GM19328 (cell line): ENCODE data around the gene LUZP1.

Experiments
- ATAC-seq: cut with Tn5 transposase; IDR thresholded peaks from one replicate; pipeline ENCODE4 v1.9.1; 2021; ENCODE audit warnings: mild to moderate bottlenecking, moderate library complexity; ENCODE audit not compliant: unreplicated experiment

Gene LUZP1

GRCh38 chr1:23091545-23091944 is 77.1 kb downstream of the LUZP1 start:
- no peak for ATAC-seq

DNA sequence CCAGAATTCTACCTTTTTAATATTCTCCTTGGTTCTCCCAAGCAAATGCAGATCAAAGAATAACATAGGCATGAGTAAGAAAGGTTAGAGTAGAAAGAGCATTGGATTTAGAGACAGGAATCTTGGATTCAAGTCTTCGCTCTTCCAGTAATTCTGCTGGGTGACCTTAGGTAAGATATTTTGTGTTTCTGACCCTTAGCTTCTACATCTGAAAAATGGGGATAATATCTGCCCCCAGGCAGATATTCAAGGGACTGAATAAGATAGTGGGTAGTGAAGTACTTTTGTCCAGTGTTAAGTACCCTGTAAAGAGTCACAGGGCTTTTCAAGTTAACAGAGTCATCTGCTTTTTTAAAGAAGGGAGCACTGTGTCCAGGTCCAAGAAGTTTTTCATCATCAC is 78.6 kb downstream of the LUZP1 start:
- ATAC-seq: no peak

DNA sequence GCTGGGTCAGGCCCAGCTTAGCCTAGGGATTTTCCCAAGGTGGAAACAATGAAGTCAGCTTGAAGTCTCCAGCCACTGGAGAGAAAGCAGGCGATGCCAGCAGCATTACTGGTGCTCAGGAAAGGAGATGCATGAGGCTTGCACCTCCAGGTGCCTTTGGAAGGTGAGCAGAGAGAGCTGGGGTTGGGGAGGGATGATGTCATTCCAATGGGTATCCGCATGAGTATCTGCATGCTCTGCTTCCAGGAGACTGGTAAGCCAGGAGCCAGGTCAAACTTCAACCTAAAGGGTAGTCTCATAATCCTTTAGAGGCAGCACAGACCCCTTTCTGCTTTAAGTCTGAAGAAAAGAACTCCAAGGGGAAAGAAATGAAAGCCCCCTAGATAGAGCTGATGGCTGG is 80.6 kb downstream of the LUZP1 start:
- ATAC-seq: no peak

DNA sequence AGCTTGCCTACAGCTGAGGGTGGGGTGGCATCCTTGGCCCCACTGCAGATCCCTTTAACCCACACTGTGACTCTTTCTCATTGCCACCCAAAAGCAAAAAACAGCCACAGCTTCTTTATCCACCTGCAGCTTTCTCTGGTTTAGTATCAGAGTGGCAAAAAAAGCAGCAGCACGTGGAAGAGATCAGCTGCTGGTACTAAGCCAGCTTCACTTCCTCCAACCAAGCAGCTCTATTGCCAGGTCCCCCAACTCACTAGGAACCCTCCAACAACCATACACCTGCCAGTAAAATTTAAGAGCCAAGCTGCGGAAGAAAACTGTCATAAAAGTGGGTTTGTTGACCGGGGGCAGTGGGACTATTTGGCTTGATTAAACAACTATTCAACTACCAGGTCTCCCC is 83.0 kb downstream of the LUZP1 start:
- ATAC-seq: no peak

DNA sequence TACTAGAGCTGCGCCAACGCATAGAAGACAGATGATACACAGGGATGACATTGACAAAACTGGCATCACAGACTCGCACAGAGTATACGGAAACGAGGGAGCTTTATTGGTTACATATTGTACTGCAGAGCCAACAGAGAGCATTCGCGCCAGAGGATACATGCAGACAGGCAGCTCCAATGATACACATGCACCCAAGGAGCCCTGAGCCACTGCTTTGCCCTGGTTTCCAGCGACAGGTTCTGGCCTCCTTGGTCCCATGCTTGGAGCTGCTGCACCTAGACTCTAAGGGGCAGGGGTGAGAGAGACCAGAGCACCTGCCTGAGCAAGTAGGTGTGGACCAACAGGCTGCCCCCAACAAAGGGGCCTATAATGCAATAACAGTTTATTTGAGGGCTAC is 83.8 kb downstream of the LUZP1 start:
- ATAC-seq: no peak

DNA sequence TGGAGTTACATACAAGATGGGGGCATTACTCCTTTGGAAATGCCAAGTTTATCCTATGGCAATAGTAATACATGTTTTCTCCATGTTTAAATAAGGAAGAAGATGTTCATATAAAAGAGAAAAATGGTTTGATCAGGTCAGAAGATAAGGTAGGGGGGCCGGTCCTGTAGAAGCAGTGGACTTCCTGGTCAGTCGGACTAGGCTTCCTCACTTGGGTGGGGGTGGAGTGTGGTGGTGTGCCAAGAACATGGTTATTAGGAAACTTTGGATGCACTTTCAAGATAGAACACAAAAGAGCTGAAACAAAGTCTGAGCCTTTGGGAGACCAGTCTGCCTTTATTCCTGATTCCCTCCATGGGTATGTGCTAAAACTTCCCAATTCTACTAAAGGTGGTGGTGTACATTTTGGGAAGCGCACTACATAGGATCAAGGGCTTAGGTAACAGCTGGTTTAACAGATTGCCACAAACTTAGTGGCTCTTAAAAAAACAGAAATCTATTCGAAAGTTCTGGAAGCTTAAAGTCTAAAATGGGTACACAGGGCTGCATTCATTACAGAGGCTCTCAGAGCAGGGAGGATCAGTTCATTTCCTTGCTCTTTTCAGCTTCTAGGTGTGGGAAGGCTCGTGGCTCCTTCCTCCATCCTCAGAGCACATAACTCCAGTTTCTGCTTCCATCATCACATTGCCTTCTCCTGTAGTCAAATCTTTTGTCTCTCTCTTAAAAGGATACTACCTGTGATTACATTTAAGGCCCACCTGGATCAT is 84.8 kb downstream of the LUZP1 start:
- ATAC-seq: no peak

GRCh38 chr1:23081376-23081775 is 87.3 kb downstream of the LUZP1 start:
- no peak for ATAC-seq

DNA sequence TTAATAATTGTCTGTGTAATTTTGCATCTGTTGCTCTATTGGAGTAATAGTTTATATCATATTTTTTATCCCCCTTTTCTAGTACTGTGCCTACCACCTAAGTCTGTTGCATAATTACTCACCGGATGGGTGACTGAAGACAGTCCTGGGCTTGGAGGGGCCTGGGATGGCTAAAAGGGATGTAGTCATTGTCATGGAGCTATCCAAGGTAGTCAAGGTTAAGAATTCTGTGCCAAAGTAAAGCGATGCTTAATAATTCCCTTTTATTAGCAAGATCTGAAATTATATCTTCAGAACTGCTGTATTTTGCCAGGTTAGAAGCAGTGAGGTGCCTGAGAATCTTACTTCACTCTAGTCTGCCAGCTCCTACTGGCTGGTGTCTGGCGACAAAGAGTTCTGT is 87.8 kb downstream of the LUZP1 start:
- no peak for ATAC-seq

DNA sequence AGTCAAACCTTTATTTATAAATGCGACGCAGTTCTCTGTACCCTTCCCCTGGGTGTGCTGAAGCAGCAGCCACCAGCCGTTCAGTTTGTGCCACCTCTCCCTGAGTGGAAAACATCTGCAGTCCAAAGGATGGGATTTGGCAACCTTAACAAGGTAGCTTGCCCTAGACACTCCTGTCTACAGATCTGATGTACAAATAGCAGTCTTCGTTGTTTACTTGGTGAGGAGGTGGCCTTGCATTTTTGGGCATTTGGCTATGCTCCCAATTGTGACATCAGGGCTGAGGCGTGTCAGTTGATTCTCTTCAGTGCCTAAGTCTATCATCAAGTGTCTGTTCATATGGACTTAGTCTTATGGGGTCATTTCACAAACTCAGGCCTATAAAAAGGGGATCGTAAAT is 89.6 kb downstream of the LUZP1 start:
- ATAC-seq: no peak

GRCh38 chr1:23074012-23074411 is 94.6 kb downstream of the LUZP1 start:
- no peak for ATAC-seq

DNA sequence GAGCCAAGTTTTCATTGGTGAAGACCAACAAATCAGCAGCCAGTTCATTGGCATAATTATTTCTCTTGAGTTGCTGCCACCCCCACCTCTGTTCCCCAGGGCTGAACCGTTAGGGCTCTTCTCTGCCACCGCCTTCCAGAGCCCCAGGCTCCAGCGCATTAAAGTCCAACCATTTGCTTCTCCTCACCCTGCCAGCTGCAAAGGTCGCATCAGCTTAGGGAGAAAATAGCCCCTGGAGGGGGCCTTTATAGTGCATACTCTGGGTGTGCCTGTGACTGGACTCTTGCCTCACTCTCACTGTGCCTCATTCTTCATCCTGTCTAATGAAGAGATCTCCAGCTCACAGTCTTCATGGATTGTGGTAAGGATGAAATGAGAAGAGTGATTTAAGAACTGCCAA is 99.0 kb downstream of the LUZP1 start:
- ATAC-seq: no peak

DNA sequence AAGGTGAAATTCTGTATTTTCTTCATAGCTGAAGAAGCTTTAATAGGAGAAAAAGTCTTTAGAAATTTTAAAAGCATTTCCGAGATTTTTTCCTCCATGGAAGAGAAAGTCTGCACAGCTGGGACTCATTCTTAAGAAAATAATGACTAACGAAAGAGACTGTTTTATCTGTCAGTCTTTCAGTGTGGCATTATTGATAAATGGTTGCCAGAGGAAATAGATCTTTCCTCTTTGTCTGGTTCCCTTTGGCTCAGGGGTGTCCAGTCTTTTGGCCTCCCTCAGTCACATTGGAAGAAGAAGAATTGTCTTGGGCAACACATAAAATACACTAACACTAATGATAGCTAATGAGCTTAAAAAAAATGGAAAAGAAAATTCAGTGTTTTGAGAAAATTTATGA is 99.5 kb downstream of the LUZP1 start:
- no peak for ATAC-seq

- no peak for ATAC-seq
Measured at GRCh38 chr1:23066075-23066474, 102.6 kb downstream of the LUZP1 start.

GRCh38 chr1:23065385-23065784 is 103.3 kb downstream of the LUZP1 start:
- no peak for ATAC-seq

DNA sequence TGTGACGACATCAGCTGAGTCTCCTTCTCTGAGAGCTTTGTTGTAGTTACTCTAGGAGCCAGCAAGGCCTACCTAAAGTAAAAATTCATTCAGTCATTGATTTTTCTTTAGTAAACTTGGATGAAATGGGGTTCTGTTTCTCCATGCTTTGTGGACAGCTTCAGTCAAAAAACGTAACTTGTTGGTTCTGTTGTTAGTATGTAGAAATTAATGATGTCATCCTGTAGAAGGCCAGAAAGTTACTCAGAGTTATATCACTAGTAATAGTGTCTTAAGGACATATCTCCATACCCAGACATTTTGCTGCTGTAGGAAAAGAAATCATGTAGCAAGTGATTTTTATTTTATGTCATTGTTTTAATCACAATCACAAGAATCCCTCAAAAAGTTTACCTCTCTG is 106.4 kb downstream of the LUZP1 start:
- ATAC-seq: no peak

DNA sequence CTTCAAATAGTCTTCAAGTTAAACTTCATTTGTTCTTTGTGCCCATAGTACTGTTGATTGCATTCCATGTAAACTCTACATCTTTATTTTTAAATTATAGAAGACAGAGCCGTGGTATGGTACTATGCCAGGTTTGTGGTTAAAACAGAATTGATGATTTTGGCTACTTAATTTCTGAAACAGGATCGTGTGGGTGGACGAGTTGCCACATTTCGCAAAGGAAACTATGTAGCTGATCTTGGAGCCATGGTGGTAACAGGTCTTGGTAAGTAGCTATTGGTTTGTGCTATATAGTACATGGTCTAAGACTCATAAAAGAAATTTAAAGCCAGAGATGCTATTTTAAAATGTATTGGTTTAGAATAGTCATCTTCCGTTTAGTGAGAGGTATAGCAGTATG is 111.4 kb downstream of the LUZP1 start:
- ATAC-seq: no peak

- no peak for ATAC-seq
Measured at GRCh38 chr1:23051290-23051909, 117.3 kb downstream of the LUZP1 start.

DNA sequence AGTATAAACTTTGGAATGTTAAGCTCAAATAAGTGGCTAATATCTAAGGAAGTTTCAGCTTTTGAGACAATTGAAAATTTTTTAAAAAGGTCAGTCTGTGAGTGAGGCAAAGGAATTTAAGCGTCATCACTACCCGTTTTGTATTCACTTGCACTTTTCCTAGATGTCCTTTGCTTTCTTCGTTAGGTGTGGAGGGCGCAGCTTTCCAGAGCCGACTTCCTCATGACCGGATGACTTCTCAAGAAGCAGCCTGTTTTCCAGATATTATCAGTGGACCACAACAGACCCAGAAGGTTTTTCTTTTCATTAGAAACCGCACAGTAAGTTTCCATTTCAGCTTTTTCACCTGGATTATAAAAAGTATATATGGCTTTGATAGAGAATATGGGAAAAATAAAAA is 118.5 kb downstream of the LUZP1 start:
- no peak for ATAC-seq

DNA sequence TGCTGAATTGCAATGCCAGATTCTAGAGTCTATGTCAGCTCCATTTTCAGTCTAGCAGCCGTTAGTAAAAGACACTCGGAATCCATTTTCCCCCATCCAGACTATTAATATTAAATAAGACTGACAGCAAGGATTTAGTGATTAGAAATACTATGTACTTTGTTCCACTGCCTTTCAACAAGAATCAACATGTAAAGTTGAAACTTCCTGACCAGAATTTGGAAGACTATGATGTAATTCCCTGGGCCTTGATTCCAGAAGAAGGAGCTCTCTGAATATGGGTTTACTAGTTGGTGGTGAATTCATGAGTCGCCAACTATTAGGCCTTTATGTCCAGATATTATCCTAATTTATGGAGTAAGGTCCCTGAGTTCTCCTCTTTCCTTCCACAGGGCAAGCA is 124.6 kb downstream of the LUZP1 start:
- ATAC-seq: no peak

DNA sequence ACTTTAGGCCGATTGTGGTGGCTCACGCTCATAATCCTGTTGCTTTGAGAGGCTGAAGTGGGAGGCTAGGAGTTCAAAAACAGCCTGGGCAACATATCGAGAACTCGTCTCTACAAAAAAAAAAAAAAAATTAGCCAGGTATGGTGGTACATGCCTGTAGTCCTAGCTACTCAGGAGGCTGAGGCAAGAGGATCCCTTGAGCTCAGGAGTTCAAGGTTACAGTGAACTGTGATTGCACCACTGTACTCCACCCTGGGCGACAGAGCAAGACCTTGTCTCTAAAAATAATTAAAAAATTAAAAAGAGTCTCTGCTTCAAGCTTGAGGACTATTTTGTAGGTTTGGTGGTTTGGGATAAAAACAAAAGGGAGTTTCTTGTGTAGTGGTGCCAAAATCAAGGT is 128.1 kb downstream of the LUZP1 start:
- no peak for ATAC-seq

GRCh38 chr1:23039308-23039826 is 129.3 kb downstream of the LUZP1 start:
- no peak for ATAC-seq

DNA sequence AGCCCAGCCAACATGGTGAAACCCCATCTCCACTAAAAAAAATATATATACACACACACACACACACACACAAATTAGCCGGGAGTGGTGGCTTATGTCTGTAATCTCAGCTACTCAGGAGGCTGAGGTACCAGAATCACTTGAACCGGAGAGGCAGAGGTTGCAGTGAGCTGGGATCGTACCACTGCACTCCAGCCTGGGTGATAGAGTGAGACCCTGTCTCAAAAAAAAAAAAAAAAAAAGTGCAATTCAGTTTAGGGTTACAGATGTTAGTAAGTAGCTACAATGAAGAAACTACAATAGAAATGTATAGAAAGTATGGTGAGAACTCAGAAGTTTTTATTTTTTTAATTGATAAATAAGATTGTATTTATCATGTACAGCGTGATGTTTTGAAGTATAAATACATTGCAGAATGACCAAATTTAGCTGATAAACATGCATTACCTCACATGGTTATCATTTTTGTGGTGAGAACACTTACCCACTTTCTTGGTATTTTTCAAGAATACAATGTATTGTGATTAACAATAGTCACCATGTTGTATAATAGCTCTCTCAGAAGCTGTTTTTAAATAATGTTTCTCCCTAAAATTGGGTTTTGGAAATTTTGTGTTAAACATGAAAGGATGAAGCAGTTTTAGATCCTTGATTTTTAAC is 131.4 kb downstream of the LUZP1 start:
- ATAC-seq: no peak
